HEK293 (cell line): ENCODE measurements around the gene GLI1.

ENCODE experiments used
- CTCF ChIA-PET: fragments of 350-600 bp; formaldehyde crosslinking; extraction: SDS; loops from one replicate; lab custom pipeline; 2021; ENCODE audit warnings: antibody characterized with exemption; lab: Yijun Ruan, JAX
- POLR2A ChIA-PET: fragments of 300-600 bp; formaldehyde crosslinking; extraction: SDS; loops from one replicate; lab custom pipeline; 2020; ENCODE audit warnings: antibody characterized with exemption, inconsistent platforms; lab: Yijun Ruan, JAX
- H3K27ac ChIP-seq: fragments of 200-500 bp; sonication (Bioruptor generic); 2 replicates; pipeline ENCODE4 v1.5.1; 2014; ENCODE audit warnings: low read depth, low read length, control low read depth, inconsistent platforms; ENCODE audit errors: extremely low read depth
- H3K36me3 ChIP-seq, 2 experiments: fragments of 200-500 bp in 1 of 2; sonication (Bioruptor generic) in 1 of 2; 1 replicate in 1 of 2; 2 replicates in 1 of 2; pipeline ENCODE4 v1.5.1; 2014 to 2017; ENCODE audit warnings: inconsistent platforms in 2 of 2, low read length in 2 of 2; ENCODE audit not compliant: control insufficient read depth in 2 of 2, insufficient read depth in 1 of 2
- H3K4me1 ChIP-seq: fragments of 200-500 bp; sonication (Bioruptor generic); 2 replicates; pipeline ENCODE4 v1.5.1; 2014; ENCODE audit warnings: mild to moderate bottlenecking, low read length, inconsistent platforms; ENCODE audit not compliant: control insufficient read depth, insufficient read depth
- H3K4me3 ChIP-seq: 2 replicates; pipeline ENCODE4 v1.5.1; 2011; ENCODE audit warnings: low read depth, mild to moderate bottlenecking, control low read depth, low read length, moderate library complexity
- H3K9me3 ChIP-seq: fragments of 200-500 bp; sonication (Bioruptor generic); 2 replicates; pipeline ENCODE4 v1.5.1; 2014; ENCODE audit warnings: low read depth, low read length, inconsistent platforms; ENCODE audit not compliant: control insufficient read depth, insufficient read depth
- ATF2 ChIP-seq: fragments of 450-650 bp; formaldehyde crosslinking; IDR thresholded peaks from 2 replicates; pipeline ENCODE4 v1.5.1; 2016; ENCODE audit warnings: missing biosample characterization, missing genetic modification characterization, low read depth
- HOXC10 ChIP-seq: sonication (generic); formaldehyde crosslinking; IDR thresholded peaks from 2 replicates; pipeline ENCODE4 v1.8.1; 2023; ENCODE audit warnings: mild to moderate bottlenecking, missing genetic modification reagents
- OSR2 ChIP-seq: fragments of 450-650 bp; formaldehyde crosslinking; IDR thresholded peaks from 2 replicates; pipeline ENCODE4 v1.5.1; 2016; ENCODE audit warnings: missing biosample characterization, missing genetic modification characterization
- REPIN1 ChIP-seq: fragments of 450-650 bp; formaldehyde crosslinking; IDR thresholded peaks from 2 replicates; pipeline ENCODE4 v1.5.1; 2017; ENCODE audit warnings: missing biosample characterization, missing genetic modification characterization, low read depth
- SCRT2 ChIP-seq: fragments of 450-650 bp; formaldehyde crosslinking; IDR thresholded peaks from 2 replicates; pipeline ENCODE4 v1.5.1; 2016; ENCODE audit warnings: missing biosample characterization, missing genetic modification characterization
- ZBTB17 ChIP-seq: fragments of 450-650 bp; formaldehyde crosslinking; IDR thresholded peaks from 2 replicates; pipeline ENCODE4 v1.5.1; 2016; ENCODE audit warnings: missing biosample characterization, missing genetic modification characterization
- ZBTB44 ChIP-seq: fragments of 450-650 bp; IDR thresholded peaks from 2 replicates; pipeline ENCODE4 v1.5.1; 2018; ENCODE audit warnings: missing biosample characterization, mild to moderate bottlenecking, missing genetic modification characterization
- ZIC2 ChIP-seq: fragments of 450-650 bp; formaldehyde crosslinking; IDR thresholded peaks from 2 replicates; pipeline ENCODE4 v1.5.1; 2016; ENCODE audit warnings: missing biosample characterization, missing genetic modification characterization
- ZNF10 ChIP-seq: fragments of 450-650 bp; formaldehyde crosslinking; IDR thresholded peaks from 2 replicates; pipeline ENCODE4 v1.5.1; 2017; ENCODE audit warnings: missing biosample characterization, missing genetic modification characterization
- ZNF132 ChIP-seq: fragments of 450-650 bp; formaldehyde crosslinking; IDR thresholded peaks from 2 replicates; pipeline ENCODE4 v1.5.1; 2017; ENCODE audit warnings: missing biosample characterization, missing genetic modification characterization, borderline replicate concordance
- ZNF174 ChIP-seq: fragments of 450-650 bp; formaldehyde crosslinking; IDR thresholded peaks from 2 replicates; pipeline ENCODE4 v1.5.0; 2017; ENCODE audit warnings: missing biosample characterization, mild to moderate bottlenecking, missing genetic modification characterization
- ZNF184 ChIP-seq: fragments of 450-650 bp; IDR thresholded peaks from 2 replicates; pipeline ENCODE4 v1.5.1; 2018; ENCODE audit warnings: missing biosample characterization, mild to moderate bottlenecking, missing genetic modification characterization
- ZNF211 ChIP-seq: fragments of 450-650 bp; formaldehyde crosslinking; IDR thresholded peaks from 2 replicates; pipeline ENCODE4 v1.5.1; 2016; ENCODE audit warnings: low read depth, missing biosample characterization, missing genetic modification characterization
- ZNF311 ChIP-seq: fragments of 450-650 bp; formaldehyde crosslinking; IDR thresholded peaks from 2 replicates; pipeline ENCODE4 v1.5.1; 2017; ENCODE audit warnings: missing biosample characterization, missing genetic modification characterization, borderline replicate concordance
- ZNF398 ChIP-seq: fragments of 450-650 bp; formaldehyde crosslinking; IDR thresholded peaks from 2 replicates; pipeline ENCODE4 v1.5.1; 2017; ENCODE audit warnings: missing biosample characterization, missing genetic modification characterization
- ZNF514 ChIP-seq: fragments of 450-650 bp; formaldehyde crosslinking; IDR thresholded peaks from 2 replicates; pipeline ENCODE4 v1.5.1; 2016; ENCODE audit warnings: missing biosample characterization, missing genetic modification characterization
- ZNF549 ChIP-seq: fragments of 450-650 bp; IDR thresholded peaks from 2 replicates; pipeline ENCODE4 v1.5.1; 2018; ENCODE audit warnings: missing biosample characterization, missing genetic modification characterization, mild to moderate bottlenecking, inconsistent platforms, moderate library complexity
- ZNF561 ChIP-seq: fragments of 450-650 bp; IDR thresholded peaks from 2 replicates; pipeline ENCODE4 v1.5.1; 2018; ENCODE audit warnings: missing biosample characterization, missing genetic modification characterization, borderline replicate concordance
- ZNF580 ChIP-seq: fragments of 450-650 bp; formaldehyde crosslinking; IDR thresholded peaks from 2 replicates; pipeline ENCODE4 v1.5.1; 2016; ENCODE audit warnings: missing biosample characterization, missing genetic modification characterization
- ZNF585B ChIP-seq: fragments of 450-650 bp; formaldehyde crosslinking; IDR thresholded peaks from 2 replicates; pipeline ENCODE4 v1.5.1; 2016; ENCODE audit warnings: missing biosample characterization, missing genetic modification characterization
- ZNF600 ChIP-seq: fragments of 450-650 bp; formaldehyde crosslinking; IDR thresholded peaks from 2 replicates; pipeline ENCODE4 v1.5.1; 2016; ENCODE audit warnings: missing biosample characterization, missing genetic modification characterization
- ZSCAN30 ChIP-seq: fragments of 450-650 bp; IDR thresholded peaks from 2 replicates; pipeline ENCODE4 v1.5.1; 2018; ENCODE audit warnings: missing biosample characterization, mild to moderate bottlenecking, missing genetic modification characterization, moderate library complexity
- ZXDB ChIP-seq: fragments of 450-650 bp; formaldehyde crosslinking; IDR thresholded peaks from 2 replicates; pipeline ENCODE4 v1.5.1; 2016; ENCODE audit warnings: missing biosample characterization, missing genetic modification characterization
- TF ChIP-seq, protein P1 (sequence below): fragments of 450-650 bp; formaldehyde crosslinking; IDR thresholded peaks from 2 replicates; pipeline ENCODE4; 2016; ENCODE audit warnings: missing biosample characterization, missing genetic modification characterization
- TF ChIP-seq, protein P2 (sequence below): fragments of 450-650 bp; formaldehyde crosslinking; IDR thresholded peaks from 2 replicates; pipeline ENCODE4 v1.5.0; 2017; ENCODE audit warnings: missing biosample characterization, missing genetic modification characterization, borderline replicate concordance
- TF ChIP-seq, protein P3 (sequence below): fragments of 450-650 bp; formaldehyde crosslinking; IDR thresholded peaks from 2 replicates; pipeline ENCODE4 v1.5.1; 2016; ENCODE audit warnings: missing biosample characterization, missing genetic modification characterization

The GLI1 gene

DNA sequence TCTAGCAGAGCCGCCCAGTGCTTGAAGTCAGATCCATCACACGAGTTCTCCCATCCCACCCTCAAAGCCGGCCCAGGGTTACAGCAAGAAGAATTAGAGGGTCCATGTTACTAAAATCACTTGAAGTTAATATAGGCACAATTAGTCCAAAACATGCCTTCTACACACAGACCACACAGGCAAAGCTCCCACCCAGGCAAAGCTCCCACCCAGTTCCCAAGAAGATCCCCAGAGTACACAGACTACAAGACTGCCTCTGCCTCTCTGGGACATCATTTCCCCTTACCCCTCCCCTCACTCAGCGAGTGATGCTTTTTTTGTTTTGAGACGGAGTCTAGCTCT lies 3.3 kb downstream of the GLI1 start (continued):
- TF ChIP-seq, protein P1, sequence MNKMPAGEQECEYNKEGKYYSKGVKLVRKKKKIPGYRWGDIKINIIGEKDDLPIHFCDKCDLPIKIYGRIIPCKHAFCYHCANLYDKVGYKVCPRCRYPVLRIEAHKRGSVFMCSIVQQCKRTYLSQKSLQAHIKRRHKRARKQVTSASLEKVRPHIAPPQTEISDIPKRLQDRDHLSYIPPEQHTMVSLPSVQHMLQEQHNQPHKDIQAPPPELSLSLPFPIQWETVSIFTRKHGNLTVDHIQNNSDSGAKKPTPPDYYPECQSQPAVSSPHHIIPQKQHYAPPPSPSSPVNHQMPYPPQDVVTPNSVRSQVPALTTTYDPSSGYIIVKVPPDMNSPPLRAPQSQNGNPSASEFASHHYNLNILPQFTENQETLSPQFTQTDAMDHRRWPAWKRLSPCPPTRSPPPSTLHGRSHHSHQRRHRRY (tag by site-specific recombination) = no peak
- no peak for TF ChIP-seq ZNF585B (tag by site-specific recombination)
- TF ChIP-seq ZNF580 = no peak
- peak; percentile 11; the same call in 1 of the 2 replicates for TF ChIP-seq ZNF600 (tag by site-specific recombination)
- TF ChIP-seq ZNF174 (tag by site-specific recombination) = no peak
- no peak for TF ChIP-seq ZNF211 (tag by site-specific recombination)
- TF ChIP-seq, protein P2, sequence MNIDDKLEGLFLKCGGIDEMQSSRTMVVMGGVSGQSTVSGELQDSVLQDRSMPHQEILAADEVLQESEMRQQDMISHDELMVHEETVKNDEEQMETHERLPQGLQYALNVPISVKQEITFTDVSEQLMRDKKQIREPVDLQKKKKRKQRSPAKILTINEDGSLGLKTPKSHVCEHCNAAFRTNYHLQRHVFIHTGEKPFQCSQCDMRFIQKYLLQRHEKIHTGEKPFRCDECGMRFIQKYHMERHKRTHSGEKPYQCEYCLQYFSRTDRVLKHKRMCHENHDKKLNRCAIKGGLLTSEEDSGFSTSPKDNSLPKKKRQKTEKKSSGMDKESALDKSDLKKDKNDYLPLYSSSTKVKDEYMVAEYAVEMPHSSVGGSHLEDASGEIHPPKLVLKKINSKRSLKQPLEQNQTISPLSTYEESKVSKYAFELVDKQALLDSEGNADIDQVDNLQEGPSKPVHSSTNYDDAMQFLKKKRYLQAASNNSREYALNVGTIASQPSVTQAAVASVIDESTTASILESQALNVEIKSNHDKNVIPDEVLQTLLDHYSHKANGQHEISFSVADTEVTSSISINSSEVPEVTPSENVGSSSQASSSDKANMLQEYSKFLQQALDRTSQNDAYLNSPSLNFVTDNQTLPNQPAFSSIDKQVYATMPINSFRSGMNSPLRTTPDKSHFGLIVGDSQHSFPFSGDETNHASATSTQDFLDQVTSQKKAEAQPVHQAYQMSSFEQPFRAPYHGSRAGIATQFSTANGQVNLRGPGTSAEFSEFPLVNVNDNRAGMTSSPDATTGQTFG = no peak
- TF ChIP-seq ZSCAN30 = no peak
- 0 out of 2 replicates have a peak, but pooled peaks have one; percentile 18 for TF ChIP-seq ZBTB17 (tag by site-specific recombination)
- no peak for TF ChIP-seq ZNF132 (tag by site-specific recombination)
- TF ChIP-seq ZBTB44 = peak; percentile 9; the same call in 1 of the 2 replicates
- TF ChIP-seq, protein P3, sequence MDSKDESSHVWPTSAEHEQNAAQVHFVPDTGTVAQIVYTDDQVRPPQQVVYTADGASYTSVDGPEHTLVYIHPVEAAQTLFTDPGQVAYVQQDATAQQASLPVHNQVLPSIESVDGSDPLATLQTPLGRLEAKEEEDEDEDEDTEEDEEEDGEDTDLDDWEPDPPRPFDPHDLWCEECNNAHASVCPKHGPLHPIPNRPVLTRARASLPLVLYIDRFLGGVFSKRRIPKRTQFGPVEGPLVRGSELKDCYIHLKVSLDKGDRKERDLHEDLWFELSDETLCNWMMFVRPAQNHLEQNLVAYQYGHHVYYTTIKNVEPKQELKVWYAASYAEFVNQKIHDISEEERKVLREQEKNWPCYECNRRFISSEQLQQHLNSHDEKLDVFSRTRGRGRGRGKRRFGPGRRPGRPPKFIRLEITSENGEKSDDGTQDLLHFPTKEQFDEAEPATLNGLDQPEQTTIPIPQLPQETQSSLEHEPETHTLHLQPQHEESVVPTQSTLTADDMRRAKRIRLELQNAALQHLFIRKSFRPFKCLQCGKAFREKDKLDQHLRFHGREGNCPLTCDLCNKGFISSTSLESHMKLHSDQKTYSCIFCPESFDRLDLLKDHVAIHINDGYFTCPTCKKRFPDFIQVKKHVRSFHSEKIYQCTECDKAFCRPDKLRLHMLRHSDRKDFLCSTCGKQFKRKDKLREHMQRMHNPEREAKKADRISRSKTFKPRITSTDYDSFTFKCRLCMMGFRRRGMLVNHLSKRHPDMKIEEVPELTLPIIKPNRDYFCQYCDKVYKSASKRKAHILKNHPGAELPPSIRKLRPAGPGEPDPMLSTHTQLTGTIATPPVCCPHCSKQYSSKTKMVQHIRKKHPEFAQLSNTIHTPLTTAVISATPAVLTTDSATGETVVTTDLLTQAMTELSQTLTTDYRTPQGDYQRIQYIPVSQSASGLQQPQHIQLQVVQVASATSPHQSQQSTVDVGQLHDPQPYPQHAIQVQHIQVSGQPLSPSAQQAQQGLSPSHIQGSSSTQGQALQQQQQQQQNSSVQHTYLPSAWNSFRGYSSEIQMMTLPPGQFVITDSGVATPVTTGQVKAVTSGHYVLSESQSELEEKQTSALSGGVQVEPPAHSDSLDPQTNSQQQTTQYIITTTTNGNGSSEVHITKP = no peak
- no peak for TF ChIP-seq ZNF514
- TF ChIP-seq SCRT2 (tag by site-specific recombination) = no peak
- no peak for TF ChIP-seq ZNF549 (tag by site-specific recombination)

DNA sequence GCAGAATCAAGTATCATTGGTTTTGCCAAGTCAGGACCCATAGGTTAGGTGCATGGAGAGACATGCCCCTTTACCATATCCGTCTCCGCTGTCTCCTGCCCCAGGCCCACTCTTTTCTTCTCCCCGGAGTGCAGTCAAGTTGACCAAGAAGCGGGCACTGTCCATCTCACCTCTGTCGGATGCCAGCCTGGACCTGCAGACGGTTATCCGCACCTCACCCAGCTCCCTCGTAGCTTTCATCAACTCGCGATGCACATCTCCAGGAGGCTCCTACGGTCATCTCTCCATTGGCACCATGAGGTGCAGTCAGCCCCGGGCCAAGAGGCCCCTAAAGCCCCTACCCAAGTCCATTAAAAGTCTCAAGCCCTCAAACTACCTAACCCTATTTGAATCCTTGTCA lies 5.0 kb downstream of the GLI1 start:
- no peaks in the 10 kb centered on the region for H3K36me3 ChIP-seq
- H3K4me3 ChIP-seq = no peak overlapping the region
- H3K4me1 ChIP-seq = peaks cover 8% of the 10 kb centered on the region
- CTCF ChIA-PET = interaction anchor here (0.6 kb wide), 2 partner anchors 122 to 1289 kb away, joined by 3 to 4 read pairs; no protein-coding TSS in a partner anchor
- TF ChIP-seq ZNF184 (tag by site-specific recombination) = no peak
- no peak for TF ChIP-seq REPIN1 (tag by site-specific recombination)
- no peak for TF ChIP-seq ZNF10
- no peak for TF ChIP-seq ZNF311 (tag by site-specific recombination)
- TF ChIP-seq HOXC10 (CRISPR knock-in tag) = no peak
- no peak for TF ChIP-seq ZIC2
- TF ChIP-seq OSR2 (tag by site-specific recombination) = no peak
- no peak for TF ChIP-seq ZNF561
- no peak for TF ChIP-seq ZNF398 (tag by site-specific recombination)
- no peak for TF ChIP-seq ATF2 (tag by site-specific recombination)
- no peak for TF ChIP-seq ZXDB (tag by site-specific recombination)
- no peaks in the 10 kb centered on the region for H3K9me3 ChIP-seq
- POLR2A ChIA-PET = interaction anchor here (0.5 kb wide), 1 partner anchor 163 kb away, joined by 5 read pairs; no protein-coding TSS in a partner anchor
- no peak overlapping the region for H3K27ac ChIP-seq
